NCI-H1048 (cell line): ENCODE data around the gene CCNI.
"Not testable (repeated sequence)": the region's sequence is repeated elsewhere in the genome, so short reads cannot be mapped to it uniquely, and the experiment has no call there.

ENCODE experiments used
- DNase-seq: peaks from one replicate; lab custom pipeline; 2025; lab: John Stamatoyannopoulos, UW

Gene CCNI

DNA sequence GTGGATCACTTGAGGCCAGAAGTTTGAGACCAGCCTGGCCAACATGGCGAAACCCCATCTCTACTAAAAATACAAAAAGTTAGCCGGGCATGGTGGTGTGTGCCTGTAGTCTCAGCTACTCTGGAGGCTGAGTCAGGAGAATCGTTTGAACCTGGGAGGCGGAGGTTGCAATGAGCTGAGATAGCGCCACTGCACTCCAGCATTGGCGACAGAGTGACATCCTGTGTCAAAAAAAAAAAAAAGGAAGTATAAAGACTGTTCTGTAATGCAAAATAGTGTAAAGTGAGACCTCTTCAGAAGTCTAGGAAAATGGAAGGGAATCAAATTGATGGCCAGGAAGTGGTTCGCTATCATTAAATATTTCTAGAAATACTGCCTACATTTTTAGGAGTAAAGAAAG, 5.0 kb upstream of the CCNI start:
- not testable (repeated sequence) for DNase-seq

DNA sequence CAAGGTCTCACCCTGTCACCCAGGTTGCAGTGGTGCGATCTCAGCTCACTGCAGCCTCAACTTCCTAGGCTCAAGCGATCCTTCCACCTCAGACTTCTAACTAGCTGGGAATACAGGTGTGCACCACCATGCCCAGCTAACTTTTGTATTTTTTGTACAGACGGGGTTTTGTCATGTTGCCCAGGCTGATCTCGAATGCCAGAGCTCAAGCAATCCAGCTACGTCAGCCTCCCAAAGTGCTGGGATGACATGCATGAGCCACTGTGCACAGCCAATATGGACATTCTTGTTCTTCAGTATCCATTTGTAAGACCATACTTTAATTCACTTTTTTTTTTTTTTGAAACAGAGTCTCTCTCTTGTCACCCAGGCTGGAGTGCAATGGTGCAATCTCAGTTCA, 3.5 kb upstream of the CCNI start:
- no peak for DNase-seq

DNA sequence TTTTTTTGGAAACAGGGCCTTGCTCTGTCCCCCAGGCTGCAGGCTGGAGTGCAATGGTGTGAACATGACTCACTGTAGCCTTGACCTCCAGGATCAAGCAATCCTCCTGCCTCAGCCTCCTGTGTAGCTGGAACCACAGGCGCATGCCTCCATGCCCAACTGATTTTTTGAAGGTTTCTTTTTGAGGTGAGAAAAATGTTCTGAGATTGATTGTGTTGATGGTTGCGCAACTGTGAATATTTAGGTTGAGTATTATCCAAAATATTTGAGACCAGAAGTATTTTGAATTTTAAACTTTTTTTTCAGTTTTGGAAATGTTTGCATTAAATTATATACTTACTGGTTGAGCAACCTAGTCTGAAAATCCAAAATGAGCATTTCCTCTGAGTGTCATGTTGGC, 2.6 kb upstream of the CCNI start:
- no peak for DNase-seq

DNA sequence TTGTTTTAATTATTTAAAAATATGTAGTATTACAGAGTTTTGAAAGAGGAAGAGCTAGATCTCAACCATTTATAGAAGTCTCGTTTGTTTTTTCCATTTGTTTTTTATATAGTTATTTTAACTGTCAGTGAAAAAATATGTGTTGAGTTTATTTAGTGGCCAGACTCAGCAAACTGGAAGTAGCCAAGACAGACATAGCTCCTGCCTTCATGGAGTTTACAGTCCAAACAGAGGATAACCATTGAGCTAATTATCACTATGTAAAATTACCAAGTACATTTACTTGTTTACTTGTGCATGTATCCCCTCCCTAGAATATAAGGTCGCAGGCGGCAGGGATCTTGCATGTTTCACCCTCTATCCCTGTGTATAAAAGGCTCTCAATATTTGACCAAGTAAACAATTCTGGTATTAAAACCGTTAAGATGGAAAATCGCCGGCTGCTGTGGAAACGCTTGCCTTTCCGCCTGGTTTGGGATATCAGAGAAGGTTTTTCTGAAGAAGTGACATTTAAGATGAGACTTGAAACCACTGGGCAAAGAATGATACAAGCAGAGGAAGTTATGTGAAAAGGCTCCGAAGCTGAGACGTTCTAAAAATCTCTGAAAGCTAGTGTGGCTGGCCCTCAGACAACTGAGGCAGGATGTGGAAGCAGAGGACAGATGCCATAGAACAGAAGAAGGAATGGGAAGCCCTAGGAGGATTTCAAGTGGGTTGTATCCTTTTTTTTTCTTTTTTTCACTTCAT, 1.3 kb upstream of the CCNI start:
- no peak for DNase-seq

DNA sequence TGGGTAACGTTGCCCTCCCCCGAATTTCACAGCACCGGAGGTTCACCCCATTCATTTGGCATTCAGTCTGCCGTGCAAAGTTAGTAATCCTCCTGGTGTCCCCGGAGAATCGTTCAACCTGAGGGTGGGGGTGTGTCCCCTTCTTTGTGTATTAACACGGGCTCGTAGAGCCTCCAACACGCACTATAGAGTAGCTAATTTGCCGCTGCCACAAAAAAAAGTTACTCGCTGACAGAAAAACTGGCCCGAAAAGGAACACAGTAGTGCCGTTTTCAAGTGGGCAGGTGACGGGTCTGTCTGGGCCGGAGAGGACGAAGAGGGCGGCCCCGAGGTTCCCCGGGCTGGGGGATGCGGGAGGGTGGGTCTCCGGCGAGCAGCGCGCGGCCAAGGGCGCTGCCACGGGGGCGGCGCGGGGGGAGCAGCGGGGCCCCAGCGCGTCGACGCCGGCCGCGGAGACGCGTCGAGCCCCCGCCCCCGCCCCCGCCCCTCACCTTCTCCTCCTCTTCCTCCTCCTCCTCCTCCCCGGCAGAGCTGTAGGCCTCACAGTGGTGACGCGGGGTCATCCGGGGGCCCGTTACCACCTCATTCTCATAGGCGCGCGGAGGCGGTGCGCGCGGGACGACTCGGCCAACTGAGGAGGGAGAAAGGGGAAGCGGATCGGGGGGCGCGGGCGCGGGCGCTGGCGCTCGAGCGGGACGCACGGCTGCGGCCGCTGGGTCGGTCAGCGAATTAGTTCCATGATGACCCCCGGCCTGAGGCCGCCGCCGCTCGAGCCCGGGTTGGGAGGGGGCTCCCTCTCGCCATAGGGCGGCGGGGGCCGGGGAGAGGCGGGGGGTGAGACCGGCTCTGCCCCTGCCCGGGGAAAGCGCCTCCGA, 571 bp downstream of the CCNI start:
- DNase-seq, result no peak

DNA sequence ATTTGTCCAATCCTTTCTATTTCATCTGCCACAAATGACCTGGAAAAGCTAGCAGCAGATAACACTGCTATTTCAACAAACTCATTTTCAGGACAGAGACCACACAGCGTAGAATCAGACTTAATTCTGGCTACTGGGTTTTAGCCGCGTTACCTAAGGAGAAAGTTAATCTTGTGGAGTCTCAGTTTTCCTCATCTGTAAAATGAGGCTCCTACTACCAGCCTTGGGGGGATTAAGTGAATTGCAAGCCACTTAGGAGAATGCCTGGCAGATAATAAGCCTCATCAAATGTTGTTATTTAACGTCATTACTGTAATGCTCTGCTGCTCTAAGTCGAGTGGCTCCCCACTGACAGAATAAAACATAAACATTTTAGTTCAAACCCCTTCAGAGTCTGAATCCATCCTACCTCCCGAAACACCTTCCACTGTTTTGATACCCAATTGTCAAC, 1.4 kb downstream of the CCNI start:
- DNase-seq, result no peak

DNA sequence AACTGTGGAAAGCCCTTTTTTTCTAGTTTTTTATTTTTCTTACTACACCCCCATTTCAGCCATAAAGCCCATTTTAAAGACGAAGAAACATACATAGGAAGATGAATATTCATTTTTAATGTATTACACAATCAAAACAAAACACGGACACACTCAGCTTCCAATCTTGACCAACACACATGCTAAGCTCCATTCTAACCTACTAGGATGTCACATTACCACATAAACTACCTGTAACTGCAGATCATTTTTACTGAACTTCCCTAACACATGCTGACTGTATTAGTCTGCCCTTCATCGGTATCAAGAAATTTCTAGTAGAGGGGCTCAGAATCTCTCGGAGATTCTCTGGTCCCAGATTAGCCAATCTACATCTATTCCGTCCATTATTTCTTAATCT, 1.8 kb downstream of the CCNI start:
- DNase-seq, result no peak

DNA sequence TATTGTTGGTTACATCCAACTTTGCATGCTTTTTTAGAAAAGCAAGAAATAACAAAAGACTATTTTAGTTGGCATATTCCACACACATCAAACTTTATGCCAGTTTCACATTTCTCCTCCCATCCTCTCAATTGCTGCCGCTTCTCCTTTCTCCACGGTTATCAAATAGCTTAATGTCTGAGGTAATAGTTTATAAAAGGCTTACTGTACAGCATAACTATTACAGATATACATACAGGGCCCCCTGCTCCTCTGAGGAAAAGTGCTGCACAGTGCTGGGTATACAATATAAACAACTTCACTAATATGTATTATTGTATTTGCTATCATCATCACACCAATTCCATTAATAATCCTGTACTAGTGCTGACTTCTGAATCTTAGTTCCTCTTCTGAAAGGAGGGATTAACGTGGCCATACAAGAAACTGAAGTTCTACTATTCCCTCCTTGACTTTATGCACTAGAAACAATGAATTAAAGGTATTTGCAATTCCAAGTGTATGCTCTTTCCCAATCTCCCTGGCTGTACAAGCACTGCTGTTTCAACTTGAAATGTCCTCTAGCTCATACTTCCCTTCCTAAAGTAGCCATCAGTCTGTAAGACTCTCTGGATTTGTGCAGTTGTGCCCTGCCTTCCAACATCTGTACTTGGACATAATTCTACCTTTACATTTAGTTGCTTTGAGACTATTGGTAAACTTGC, 2.5 kb downstream of the CCNI start:
- DNase-seq, result no peak

DNA sequence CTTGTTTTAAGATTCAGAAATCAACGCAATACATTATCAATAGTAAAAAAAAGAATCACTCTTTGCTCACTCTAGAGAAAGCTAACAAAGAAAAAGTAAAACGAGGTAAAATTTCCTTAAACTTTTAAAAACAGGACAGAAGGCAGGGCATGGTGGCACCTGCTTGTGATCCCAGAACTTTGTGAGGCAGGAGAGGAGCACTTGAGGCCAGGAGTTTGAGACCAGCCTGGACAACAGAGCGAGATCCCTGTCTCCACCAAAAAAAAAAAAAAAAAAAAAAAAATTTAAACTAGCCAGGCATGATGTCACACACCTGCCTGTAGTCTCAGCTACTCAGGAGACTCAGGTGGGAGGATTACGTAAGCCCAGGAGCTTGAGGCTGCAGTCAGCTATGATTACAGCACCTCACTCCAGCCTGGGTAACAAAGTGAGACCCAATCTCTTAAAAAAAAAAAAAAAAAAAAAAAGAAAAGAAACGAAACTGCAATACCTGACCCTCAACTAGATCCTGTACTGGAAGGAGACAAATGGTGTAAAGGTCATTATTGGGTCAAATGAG, 3.5 kb downstream of the CCNI start:
- DNase-seq, result no peak

DNA sequence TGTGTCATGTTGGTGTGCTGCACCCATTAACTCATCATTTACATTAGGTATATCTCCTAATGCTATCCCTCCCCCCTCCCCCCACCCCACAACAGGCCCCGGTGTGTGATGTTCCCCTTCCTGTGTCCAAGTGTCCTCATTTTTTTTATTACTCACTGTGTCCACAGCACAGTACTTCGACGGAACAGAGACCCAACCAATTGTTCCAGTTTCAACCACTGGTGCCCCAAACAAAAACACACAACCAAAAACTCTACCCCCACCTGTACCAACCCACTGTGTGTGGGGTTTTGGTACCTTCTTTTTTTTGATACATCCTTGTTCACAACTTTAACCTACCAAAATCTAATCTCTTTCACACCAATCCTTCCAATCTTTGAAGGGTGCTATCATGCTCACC, 6.3 kb downstream of the CCNI start:
- DNase-seq, result not testable (repeated sequence)

DNA sequence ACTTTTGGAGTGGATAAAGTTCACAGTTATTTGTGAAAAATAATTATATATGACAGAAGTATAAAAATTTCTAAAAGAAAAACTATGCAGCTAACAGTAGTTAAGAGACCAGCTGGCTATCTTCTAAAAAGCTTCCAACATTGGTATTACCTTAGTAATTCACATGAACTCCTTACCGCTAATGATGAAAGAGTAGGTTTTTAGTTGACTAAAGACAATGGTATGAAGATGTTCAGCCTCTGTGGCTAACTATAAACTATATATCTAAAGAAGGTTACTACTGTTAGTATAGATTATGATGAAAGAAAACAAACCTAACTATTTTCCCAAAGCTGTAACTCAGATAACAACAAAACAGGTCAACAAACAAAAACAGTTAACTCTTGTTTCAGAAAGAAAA, 10.4 kb downstream of the CCNI start:
- DNase-seq, result no peak

DNA sequence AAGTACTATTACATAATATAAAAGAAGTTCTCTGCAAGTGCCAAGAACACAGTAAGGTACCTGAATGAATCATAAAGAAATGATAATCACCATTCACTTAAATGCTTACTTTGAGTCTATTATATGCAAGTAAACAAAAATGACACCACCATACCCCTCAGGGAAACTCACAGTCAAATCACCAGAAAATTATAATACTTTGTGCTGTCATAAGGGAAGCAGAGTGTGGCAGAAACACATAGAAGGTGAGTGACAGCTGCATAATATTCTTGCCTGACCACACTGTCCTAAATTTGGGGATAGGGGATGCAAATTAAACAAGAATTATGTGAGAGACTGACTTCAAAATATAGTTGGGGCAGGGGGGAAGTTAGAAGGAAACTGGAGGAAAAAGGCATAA, 12.9 kb downstream of the CCNI start:
- DNase-seq, result no peak

DNA sequence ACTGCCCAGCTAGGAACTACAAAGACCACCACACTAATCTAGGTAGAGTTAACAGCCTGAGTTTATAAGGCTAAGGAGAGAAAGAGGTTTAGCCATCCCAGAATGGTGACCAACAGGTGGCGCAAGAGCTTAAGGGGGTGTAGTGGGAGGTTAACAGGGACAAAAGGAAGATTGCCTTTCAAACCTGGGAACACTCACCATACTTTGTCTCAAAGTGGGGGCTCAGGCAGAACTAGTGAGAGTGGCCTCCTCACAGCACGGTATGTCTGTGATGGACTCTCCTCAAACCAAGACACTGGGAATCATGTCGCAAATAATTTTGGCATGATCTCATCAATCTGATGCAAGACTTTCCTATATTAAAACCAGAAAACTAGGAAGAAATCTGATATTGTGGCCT, 23.4 kb downstream of the CCNI start:
- DNase-seq, result peak; percentile 7

DNA sequence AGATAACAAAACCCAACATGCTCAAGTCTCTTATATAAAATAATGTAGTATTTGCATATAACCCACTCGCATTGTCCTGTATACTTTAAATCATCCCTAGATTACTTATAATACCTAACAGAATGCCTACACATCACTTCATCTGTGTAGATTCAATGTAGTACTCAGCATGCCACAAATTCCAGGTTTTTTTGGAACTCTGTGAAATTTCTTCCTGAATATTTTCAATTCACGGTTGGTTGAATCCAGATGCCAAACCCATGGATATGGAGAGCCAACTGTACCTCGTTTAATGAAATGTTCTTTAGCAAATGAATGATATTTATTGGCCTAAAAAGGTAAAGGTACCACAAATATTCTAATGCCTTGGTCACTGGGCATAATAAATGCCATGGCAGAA, 24.8 kb downstream of the CCNI start:
- DNase-seq, result no peak

DNA sequence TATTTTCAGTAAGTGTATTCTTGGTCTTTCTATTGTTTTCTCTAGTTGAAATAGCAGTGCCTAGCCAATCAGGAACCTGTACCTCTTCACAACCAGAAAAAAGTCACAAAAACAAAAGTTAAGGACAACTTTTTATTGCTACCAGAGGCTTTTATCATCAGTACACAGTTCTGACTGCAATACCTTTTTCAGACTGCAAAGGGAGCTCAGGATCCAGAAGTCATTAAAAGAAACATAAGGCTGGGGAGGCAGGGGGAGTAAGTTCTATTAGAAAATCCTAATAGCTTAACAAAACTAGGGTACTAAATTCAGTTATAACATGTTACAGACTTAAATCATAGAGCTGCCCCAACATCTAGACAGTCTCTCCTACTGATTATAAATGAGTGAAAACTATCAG, 28.8 kb downstream of the CCNI start:
- no peak for DNase-seq

DNA sequence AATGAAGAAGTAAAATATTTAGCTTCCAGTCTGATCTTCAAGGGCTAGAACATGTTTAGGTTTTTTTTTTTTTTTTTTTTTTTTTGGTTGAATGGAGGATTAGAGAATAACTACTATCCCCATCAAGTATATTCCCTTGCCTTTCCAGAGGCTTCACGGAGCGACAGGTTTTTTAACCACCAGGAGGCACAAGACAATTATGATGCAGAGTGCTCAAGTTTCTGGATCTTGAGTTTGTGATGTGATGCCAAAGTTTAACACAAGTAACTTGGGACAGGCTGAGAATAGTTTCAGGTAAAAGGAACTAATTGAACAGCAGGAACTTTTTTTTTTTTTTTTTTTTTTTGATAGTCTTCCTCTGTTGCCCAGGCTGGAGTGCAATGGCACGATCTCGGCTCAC, 30.3 kb downstream of the CCNI start:
- no peak for DNase-seq

DNA sequence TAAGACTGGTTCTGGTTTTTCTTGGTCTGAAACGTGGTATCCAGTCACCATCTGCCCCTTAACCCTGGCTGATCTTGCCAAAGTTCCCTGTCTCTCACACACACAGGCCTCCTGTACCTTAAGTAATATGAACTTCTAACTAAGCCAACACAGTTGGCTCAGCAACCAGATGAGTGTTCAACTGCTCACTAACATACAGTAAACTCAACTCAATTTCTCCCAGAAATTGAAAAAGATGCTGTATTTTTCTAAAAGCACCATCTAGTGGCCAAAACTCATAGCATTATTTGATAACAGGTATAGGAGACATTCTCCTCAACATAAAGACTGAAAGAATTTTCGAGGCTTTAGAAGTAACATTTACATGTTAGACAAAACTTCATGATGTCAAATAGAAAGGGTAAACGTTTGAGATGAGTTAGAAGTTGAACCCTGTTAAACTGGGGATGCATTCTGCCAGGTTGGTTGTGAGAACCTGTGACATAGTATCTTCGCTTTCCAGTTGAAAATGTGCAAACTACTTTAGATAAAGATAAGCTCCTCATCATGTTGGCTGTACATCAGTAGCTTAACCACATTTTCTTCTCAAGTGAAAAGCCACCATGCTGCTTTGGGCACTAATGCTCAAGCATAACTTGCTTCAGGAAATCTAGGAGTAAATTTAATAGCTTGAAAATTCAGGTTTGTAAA, 31.2 kb downstream of the CCNI start:
- DNase-seq, result no peak

DNA sequence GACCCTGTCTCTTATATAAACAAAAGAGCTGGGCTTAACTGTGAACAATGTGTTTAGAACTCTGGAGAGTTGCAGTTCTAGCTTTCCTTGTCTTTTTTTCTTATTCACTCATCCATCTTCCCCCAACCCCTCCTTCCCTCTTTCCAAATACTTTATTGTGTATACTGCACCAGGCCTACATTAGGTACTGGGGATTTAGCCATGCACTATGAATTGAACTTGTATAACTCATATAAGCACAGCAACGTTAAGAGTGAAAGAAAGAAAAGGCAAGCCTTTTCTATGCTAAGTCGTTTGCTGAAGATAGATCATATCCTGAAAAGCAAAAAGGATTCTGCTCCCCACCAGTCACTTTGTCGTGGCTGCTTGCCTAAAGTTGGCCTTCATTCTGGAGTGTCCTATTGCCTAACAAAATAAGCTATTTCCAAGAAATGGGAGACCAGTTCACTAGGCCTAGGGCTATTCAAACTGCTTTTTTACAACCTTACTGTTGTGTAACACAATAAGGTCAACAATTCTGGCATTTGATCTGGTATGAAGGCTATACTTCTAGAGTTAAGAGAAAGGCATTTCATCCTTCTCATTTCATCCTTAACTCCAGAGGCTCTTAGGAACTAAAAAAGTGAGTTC, 32.2 kb downstream of the CCNI start:
- DNase-seq, result no peak

DNA sequence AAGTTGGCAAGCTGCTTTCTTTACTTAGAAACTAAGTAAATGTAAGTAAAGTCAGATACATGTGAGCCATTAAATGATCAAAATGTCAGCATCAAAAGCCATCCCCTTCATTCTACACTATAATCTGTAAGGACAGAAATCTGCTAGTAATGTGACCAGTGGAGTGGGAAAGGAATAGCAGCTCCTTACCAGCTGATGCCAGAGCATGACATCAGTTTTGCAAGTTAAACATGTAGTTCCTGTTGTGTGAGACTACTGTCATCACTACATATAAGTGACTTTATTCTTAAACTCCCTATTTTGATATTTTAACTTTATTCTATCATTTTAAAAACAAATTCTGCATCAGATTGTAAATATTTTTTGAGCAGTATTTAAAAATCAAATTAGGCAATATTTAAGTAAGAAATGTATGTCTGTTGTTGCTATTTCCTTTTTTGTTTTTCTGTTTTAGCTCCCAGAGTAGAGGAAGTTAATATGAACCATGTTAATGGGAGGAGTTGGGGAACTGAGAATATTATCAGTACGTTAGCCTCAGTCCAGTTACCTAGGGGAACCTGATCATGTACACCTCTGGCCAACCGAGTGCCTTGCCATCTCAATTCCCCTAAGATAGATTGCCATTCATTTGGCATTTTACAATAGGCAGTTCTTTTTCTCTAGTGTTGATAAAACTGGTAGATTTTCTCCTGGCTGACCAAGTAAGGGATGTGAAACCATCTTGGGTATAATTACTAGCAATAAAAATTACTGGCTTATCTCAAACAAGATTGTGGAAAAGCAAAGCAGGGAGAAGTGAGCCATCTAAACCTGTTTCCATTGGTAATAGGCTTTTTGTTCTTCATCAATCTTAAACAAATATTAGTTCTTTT, 34.7 kb downstream of the CCNI start:
- no peak for DNase-seq

DNA sequence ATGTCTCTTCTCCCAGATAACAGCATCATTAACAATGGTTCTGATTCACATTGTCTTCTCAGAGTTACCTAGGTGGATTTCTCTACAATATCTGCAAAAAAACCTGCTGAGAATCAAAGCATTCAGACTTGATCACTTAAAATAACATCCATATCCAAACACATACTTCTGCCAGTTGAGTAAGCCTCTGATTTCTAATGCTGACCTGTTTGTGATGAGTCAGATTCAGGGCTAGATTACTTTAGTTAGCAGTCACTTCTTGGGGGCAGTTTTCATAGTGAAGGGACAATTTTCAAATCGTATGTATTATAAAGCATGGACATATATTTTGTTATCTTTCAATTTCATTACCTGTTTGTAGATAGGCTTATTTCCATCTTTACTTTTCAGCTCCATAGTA, 35.5 kb downstream of the CCNI start:
- no peak for DNase-seq
